ENCODE results near the gene TGM4.

TGM4 gene

DNA sequence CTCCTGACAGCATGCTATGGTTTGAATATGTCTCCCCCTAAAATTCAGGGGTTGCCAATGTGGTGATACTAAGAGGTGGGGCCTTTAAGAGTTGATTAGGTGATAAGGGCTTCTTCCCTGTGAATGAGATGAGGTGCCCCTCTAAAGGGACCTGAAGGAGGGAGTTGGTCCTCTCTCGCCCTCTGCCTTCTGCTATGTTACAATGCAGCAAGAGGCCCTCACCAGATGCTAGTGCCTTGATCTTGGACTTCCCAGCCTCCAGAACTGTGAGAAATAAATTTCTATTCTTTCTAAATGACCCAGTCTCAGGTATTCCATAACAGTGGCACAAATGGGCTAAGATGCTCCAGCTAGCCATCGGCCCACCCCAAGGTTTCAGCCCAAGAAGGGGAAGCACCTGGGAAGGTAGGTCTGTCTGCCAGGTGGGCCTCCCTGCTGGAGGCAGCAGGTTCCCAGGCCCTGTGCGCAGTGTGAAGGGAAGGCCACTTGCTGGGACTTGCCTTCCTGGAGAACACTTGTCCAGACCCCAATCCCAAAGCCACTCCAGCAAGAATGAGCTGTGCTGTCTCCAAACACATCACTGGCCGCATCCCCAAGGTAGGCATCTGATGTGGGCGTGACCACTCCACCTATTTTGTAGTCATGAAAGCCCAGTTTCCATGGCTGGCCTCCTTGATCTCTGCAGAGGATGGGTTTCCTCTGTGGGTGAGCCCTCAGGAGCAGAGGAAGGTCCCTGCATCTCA is 9.0 kb downstream of the TGM4 start:
- DNase-seq: no peak

DNA sequence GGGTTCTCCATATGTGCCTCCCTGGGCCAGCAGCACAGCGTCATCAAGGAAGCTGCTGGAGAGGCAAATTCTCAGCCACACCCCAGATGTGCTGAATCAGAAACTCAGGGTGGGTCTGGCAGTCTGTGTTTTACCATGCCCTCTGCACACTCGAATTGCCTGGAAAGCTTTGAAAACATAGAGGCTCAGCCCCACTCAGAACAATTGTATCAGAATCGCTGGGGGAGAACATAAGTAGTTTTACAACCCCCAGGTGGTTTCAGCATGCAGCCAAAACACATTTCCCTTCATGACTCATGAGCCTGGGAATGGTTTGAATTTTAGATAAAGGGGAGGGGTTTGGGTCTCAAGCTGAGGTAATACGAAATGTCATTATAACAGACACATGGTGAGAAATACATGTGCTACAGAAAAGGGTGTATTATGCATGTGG is 9.6 kb downstream of the TGM4 start:
- DNase-seq: no peak

DNA sequence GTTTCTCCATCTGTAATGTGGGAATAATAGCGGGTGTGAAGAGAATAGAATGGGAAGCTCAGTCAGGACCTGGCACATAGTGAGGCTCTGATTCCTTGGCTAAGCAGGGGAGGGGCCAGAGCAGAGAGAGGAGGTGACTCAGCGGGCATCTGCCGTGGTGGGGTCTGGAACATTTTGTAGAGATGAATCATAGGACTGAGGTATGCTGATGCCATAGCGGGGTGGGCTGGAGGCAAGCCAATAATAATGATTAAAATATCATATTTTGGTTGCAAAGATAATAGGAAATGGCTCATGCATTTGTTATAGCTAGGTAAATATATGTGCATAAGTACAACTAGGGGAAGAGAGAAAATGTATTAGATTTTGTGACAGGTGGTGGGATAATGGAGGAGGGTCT is 11.2 kb downstream of the TGM4 start:
- no peak for DNase-seq

DNA sequence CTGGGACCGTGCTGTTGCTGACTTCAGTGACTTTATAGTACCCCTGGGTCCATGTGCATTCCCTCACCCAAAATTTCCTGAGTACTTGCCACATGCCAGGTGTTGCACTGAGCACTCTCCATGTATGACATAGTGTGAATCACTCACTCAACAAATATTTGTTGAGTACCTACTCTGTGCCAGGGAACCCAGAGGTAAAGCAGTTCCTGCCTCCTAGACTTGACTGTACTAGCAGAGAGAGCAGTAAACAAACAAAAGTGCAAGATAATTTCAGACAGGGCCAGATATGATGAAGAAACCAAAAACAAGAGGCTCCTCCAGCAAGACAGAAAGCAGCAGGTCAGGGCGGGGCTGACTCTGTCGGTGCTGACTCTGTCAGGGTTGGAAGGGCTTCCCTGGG is 12.2 kb downstream of the TGM4 start:
- DNase-seq: no peak

DNA sequence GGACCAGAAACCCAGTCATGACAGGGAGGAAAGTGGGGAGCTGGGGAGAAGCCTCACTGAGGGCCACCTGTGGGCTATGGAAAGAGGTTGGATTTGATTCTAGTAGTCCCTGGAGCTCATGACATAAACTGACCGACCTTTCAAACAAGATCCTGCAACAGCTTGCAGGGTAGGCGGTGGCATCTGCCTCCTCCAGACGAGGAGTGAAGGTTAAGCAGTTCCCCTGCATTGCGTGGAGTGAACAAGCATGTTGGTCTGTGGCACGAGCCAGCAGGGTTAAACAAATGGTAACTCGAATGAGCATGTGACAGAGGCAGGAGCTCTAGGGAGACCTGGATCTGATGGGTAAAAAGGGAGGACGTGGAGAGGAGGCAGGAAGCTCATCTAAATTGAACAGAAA is 12.7 kb downstream of the TGM4 start:
- no peak for DNase-seq

DNA sequence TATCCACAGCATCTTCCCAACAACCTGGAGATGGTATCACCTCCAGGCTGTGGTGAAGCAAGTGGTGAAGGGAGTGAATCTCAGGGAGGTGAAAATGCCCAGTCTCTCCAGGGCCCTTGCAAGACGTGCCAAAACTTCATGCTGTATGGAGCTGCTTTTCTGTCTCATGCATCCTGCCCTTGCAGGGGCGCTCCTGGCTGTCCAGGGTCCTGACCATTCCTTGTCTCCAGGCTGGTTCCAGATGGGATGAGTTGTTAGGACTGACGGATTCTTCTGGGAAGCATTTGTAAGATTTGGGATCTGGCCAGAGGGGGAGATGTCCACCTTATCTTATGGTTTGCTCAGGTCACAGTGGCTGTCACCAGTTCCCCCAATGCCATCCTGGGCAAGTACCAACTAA is 15.8 kb downstream of the TGM4 start:
- DNase-seq: no peak

DNA sequence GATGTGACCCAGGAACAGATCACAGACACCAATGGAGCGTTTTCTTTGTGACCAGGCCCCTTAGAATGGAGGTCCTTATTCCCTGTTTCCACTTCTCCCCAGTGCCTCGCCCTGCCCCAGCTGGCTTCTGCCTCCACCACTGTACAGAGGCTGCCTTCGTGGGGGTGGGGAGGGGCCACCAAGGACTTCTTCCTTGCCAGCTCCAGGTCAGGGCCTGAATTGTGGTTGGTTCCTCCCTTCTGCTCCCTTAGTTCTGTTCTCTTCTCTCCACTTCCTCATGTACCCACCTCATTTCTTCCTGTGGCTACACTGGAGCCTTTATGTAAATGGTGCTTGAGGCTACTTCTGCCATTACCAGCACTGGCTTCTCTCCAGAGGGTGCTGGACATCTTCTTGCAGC is 16.4 kb downstream of the TGM4 start:
- peak; percentile 44 to 54 for DNase-seq

DNA sequence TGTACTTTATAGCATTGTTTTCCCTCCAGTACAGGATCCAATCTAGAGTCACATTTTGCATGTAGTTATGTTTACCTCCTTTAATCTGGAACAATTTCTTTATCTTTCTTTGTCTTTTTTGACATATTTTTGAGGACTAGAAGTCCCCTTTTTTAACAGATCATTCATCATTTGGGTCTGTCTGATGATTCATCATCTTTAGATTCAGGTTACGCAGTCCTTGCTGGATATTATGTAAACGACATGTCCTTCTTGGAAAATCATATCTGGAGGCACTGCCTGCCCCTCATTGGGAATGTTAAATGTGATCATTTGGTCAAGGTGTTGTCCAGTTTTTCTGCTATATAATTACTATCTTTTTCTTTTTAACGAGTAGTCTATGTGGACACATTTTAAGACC is 18.3 kb downstream of the TGM4 start:
- no peak for DNase-seq

DNA sequence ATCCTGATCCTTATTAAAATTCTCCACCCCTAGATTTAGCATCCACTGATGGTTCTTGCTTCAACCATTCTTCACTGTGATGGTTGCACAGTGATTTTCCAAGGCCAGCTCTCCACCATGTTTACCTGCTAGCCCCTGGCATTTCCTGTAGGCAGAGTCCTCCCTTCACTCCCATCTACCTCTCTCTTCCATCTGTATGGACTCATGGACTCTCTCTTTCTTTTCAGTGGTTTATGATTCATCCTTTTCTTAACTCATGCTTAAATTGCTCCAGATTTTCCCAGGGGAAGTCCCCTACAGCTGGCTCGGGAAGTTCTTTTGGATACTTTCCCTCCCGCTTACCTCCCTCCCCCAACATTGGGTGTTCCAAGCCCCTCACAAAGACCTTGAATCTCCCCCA is 18.7 kb downstream of the TGM4 start:
- no peak for DNase-seq

DNA sequence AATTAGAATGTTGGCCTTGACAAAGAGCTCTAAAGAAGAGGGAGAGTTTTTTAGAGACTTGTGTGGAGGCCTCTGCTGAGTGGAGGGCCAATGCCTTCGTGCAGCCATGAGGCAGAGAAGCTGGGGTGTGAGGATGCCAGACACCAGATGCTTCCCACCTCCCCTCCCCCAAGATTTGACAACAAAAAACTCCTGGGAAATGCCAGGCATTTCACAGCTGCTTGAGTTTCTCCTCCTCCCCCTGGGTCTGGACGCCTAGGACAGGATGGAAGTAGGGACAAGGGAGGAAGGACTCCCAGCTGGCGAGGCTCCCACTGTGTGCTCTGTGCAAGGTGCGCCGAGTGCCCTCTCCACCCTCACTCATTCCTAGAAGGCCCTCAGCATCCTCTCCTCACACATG is 20.1 kb downstream of the TGM4 start:
- DNase-seq: no peak

DNA sequence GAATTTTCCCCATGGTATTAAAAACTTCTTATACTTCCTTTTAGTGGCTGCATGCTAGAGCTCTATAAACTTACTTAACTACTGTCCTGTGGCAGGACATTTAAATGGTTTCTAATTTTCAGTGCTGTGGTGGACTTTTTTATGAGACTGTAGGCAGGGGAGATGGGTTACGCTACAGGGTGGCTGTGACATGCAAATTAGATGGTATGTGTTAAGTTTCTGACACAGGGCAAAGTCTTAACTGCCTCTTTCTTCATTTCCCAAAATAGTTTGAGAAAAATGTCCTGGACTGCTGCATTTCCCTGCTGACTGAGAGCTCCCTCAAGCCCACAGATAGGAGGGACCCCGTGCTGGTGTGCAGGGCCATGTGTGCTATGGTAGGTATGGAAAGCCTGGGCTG is 22.0 kb downstream of the TGM4 start:
- no peak for DNase-seq

DNA sequence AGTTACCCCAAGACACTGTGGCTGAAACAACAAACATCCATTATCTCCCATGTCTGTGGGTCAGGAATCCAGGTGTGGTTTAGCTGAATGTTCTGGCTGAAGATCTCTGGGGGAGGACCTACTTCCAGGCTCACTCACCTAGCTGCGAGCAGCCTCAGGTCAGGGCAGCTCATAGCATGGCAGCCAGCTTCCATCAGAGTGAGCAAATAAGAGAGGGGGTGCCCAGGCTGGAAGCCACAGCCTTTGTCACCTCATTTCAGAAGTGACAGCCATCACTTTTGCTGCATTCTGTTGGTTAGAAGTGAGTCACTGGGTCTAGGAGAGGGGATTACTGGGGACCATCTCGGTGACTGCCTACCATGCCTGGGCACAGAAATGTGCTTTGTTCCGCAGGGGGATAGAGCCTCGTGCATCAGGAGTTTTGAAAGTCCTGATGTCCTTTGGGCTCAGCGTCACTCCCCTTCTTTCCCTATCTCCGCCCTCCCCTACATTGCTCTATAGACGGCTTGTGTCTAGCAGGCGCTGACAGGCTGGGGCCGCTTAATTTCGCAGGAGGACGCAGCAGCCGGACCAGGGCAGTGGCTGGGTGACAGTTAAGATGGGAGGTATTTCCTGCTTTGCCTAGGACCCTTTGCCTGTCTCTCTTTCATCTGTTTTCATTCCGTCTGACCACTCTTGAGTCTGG is 25.4 kb downstream of the TGM4 start:
- no peak for DNase-seq

DNA sequence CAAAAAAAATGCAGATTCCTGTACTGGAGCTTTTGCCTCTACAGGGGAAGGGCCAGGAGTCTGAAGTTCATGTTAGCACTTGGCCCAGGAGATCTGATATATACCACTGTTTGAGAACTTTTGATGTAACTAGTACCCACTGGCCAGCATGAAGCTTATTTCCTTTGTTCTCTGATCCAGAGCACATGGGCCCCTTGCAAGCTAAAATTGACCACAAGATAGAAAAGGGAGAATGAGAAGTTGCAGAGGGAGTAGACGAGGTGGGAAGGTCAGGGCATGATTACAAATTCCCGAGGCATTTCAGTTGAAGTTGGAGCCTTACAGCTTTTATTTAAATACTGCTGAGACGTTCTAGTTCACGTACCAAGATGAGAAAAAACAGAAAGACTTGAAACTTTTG is 28.2 kb downstream of the TGM4 start:
- no peak for DNase-seq

DNA sequence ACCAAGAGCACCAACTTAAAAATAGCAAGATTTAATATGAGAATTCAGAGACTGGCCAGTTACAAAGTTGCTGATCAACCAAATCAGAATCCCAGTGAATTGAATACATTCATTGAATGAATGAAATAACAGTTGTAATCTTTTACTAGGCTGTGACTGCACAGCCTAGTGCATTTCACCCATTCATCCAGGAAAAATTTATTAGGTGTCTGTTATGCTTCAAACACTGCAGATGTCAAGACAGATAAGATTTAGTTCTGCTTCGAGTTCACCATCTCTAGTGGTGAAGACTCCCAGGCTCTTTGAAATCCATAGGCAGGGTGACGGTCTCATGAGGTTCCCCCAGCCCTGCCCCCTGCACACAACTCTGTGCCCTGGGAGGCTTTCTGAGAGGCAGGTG is 28.9 kb downstream of the TGM4 start:
- no peak for DNase-seq

DNA sequence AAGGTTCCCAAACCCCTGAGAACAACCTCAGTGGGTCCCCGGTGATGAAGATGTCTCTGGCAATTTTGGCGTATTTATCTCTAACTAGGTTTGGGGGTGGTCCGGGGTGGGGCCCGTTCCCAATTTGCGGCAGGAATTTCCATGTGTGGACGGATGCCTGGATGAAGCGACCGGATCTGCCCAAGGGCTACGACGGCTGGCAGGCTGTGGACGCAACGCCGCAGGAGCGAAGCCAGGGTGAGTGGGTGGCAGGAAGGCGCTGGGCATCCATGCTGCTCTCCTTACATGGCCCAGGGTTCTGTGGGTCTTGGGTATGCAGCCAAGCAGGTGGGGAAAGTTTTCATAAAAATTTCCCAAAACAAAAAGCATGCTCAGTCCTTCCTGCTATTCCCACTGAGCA is 29.3 kb downstream of the TGM4 start:
- no peak for DNase-seq

DNA sequence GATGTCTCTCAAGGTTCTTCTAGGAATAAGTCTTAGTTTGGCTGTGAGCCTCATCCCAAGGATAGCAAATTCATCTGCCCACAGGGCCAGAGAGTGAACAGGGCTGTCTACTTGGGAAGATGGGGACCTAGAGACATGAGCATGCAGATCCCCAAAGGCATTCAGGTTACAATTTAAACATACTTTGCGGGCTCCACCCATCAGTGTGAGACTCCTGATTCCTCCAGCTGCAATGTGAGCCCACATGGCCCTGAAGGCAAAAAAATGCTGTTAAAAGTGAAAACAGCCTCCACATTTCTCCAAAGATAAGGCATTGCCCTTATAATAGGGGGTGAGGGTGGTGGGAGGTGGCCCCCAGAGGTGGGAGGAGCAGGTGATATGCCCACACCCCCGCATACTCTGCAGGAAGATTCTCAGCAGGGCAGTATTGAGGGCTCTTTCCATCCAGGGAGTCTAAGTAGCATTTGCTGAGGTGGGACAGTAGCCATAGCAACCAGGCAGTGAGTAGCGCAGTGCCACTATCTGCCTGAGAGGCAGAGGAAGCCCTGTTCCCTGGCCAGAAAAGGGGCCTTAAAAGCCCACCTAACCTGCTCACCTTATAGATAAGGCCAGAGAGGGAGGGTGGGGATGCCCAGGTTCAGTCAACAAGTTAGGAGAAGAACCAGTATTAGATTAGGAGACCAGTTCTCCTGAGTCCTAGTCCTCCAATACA is 31.2 kb downstream of the TGM4 start:
- DNase-seq: no peak

DNA sequence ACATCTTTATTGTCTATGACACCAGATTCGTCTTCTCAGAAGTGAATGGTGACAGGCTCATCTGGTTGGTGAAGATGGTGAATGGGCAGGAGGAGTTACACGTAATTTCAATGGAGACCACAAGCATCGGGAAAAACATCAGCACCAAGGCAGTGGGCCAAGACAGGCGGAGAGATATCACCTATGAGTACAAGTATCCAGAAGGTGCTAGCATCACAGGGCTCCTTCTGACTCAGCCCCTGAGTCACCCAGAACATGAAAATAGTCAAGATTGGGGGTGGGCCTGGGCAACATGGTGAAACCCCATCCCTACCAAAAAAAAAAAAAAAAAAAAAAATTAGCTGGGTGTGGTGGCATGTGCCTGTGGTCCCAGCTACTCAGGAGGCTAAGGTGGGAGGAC is 32.6 kb downstream of the TGM4 start:
- no peak for DNase-seq

DNA sequence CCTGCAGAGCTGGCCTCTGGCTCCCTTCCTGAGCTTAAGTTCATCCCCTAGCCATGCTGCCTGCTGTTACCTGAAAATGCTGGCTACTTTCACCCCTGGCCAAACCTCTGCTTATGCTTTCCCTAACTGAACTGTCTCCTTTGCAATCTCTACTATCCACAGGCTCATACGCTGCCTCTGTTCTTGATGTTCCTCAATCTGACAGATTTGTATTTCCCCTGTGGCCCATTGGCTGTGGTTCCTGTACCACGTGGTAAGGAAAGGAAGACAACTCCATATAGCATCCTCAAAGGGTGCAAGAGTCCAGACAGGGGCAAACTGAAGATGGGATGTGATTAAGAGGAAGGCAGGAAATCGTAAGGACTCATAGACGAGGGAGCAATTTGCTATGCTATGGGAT is 33.2 kb downstream of the TGM4 start:
- no peak for DNase-seq

DNA sequence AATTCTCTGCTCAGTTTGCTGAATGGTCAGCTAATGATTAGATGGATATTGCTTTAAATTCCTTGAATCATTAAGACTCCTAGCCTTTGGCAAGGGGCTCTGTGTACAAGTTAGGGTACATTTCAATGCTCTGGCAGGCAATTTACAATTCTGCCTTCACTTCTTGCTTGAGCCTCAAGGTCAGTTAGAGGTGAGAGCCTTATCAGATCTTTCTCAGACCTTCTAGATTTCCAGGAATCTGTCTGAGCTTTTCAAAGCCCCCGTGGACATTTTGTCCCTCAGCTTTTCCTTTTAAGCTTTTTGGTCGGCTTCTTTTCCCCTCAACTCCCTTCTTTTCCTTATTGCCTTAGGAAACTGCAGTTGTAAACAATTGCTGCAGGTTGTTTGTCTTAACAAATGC is 34.7 kb downstream of the TGM4 start:
- DNase-seq: no peak

DNA sequence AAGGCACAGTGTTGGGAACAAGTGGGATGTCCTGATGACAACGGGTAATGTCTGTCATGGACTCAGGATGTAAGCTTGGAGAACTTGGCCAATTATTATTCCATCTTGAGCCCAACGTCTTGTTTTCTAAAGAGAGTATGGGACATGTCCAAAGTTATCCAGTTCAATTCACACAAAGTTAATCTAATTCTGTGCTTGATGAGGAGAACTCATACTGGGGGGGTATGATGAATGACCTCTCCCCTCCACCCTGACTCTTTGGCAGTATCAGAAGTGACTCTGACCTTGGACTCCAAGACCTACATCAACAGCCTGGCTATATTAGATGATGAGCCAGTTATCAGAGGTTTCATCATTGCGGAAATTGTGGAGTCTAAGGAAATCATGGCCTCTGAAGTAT is 36.3 kb downstream of the TGM4 start:
- DNase-seq: no peak

DNA sequence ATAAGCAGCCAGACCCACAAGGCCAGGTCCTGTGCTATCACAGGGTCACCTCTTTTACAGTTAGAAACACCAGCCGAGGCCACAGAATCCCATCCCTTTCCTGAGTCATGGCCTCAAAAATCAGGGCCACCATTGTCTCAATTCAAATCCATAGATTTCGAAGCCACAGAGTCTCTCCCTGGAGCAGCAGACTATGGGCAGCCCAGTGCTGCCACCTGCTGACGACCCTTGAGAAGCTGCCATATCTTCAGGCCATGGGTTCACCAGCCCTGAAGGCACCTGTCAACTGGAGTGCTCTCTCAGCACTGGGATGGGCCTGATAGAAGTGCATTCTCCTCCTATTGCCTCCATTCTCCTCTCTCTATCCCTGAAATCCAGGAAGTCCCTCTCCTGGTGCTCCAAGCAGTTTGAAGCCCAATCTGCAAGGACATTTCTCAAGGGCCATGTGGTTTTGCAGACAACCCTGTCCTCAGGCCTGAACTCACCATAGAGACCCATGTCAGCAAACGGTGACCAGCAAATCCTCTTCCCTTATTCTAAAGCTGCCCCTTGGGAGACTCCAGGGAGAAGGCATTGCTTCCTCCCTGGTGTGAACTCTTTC is 39.6 kb downstream of the TGM4 start:
- DNase-seq: peak; percentile 54 to 73

DNA sequence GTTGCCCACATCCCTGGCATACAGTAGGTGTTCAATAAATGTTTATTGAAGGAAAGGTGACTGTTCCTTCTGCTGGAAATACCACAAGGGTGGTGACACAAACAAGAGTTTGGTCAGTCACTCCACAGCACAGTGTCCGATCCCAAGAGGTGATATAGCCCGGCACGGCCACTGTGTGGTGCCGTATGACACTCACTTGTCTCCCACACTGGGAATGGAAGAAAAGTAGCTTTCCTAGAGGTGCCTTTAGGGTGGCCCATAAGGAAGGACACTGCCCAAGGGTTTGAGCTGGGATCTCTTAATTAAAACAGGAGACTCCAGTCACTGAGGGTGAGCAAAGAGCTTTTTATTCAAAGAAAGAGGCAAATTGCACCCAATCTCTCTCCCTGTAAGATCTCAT is 40.5 kb downstream of the TGM4 start:
- peak; percentile 6 to 17 for DNase-seq

DNA sequence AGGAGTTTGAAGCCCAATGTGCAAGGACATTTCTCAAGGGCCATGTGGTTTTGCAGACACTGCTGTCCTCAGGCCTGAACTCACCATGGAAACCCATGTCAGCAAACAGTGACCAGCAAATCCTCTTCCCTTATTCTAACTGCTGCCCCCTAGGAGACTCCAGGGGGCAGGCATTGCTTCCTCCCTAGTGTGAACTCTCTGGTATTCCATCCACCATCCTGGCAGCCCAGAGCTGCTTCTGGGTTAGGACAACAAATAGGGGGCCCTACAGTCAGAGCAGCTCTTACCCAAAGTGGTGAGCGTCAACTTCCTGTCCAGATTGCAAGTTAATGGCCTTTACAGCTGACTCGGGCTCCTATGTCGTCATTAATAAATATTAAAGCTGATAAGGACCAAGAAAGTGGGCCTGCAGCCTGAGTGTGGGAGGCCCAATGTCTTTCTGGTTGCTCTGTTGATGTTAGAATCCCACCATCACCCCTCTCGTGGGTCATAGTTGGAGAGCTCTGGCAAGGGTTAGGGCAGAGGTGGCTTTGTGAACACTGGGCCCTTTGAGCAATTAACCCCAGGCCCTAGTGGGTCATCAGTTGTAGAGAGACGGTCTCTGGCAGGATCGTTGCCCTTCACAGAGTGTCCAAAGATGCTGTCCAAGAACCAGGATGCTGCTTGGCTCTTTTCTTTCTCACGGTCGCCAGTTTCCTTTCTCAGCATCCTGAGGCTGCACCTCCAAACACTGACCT is 41.5 kb downstream of the TGM4 start:
- peak in 1 of 2 experiments; percentile 8 for DNase-seq

Measured in Kasumi-1 (cell line).